ENCODE measurements around the gene TRIM33. TPM values are rescaled to one million over a fixed set of nuclear protein-coding genes. Genes with fewer than 3 reads are reported as not detected.
"Not testable (repeated sequence)": the region's sequence is repeated elsewhere in the genome, so short reads cannot be mapped to it uniquely, and the experiment has no call there.

TRIM33 gene
- total RNA-seq, 1 donor from 2014 or later = 14.5 TPM

- intact Hi-C loops (cut with DNase I) = no loop called here
- DNase-seq (ENCODE audit: missing footprints) (no peak), ATAC-seq (no peak)
Measured at GRCh38 chr1:114517348-114517747, 6.3 kb upstream of the TRIM33 start.

GRCh38 chr1:114512595-114513280, 1.7 kb upstream of the TRIM33 start:
- ATAC-seq (no peak), DNase-seq (ENCODE audit: missing footprints) (peak; percentile 33)
- intact Hi-C loops (cut with DNase I) = loop anchor here (5.0 kb wide), 3 partner anchors 70 to 165 kb away; partner anchors contain the start of gene BCAS2

GRCh38 chr1:114510274-114511031, 550 bp downstream of the TRIM33 start:
- DNase-seq (ENCODE audit: missing footprints) (no peak), ATAC-seq (peak; percentile 66)
- intact Hi-C loops (cut with DNase I) = loop anchor here (5.0 kb wide), 3 partner anchors 72 to 163 kb away; partner anchors contain the start of gene BCAS2

GRCh38 chr1:114509596-114510273, 1.3 kb downstream of the TRIM33 start:
- intact Hi-C loops (cut with DNase I) = loop anchor here (5.0 kb wide), 3 partner anchors 73 to 162 kb away; partner anchors contain the start of gene BCAS2
- no peak for DNase-seq (ENCODE audit: missing footprints)
- no peak for ATAC-seq

GRCh38 chr1:114508386-114508898, 2.6 kb downstream of the TRIM33 start:
- no peak for DNase-seq (ENCODE audit: missing footprints)
- no peak for ATAC-seq
- intact Hi-C loops (cut with DNase I) = no loop called here

- intact Hi-C loops (cut with DNase I) = no loop called here
- DNase-seq (ENCODE audit: missing footprints) = no peak
- no peak for ATAC-seq
Measured at GRCh38 chr1:114507513-114507912, 3.5 kb downstream of the TRIM33 start.

- ATAC-seq = no peak
- intact Hi-C loops (cut with DNase I) = no loop called here
- no peak for DNase-seq (ENCODE audit: missing footprints)
Measured at GRCh38 chr1:114505148-114505561, 5.8 kb downstream of the TRIM33 start.

GRCh38 chr1:114503916-114504422, 7.0 kb downstream of the TRIM33 start:
- intact Hi-C loops (cut with DNase I) = no loop called here
- DNase-seq (ENCODE audit: missing footprints) = no peak
- ATAC-seq = no peak

GRCh38 chr1:114502080-114502479, 8.9 kb downstream of the TRIM33 start:
- intact Hi-C loops (cut with DNase I) = no loop called here
- ATAC-seq (no peak), DNase-seq (ENCODE audit: missing footprints) (no peak)

- no peak for DNase-seq (ENCODE audit: missing footprints)
- intact Hi-C loops (cut with DNase I) = no loop called here
- no peak for ATAC-seq
Measured at GRCh38 chr1:114499478-114499877, 11.5 kb downstream of the TRIM33 start.

GRCh38 chr1:114496089-114496488, 14.9 kb downstream of the TRIM33 start:
- intact Hi-C loops (cut with DNase I) = no loop called here
- DNase-seq (ENCODE audit: missing footprints) (no peak), ATAC-seq (peak; percentile 52)

- DNase-seq (ENCODE audit: missing footprints) (no peak), ATAC-seq (no peak)
- intact Hi-C loops (cut with DNase I) = no loop called here
Measured at GRCh38 chr1:114495486-114495885, 15.5 kb downstream of the TRIM33 start.

GRCh38 chr1:114492978-114493377, 18.0 kb downstream of the TRIM33 start:
- ATAC-seq (no peak), DNase-seq (ENCODE audit: missing footprints) (no peak)
- intact Hi-C loops (cut with DNase I) = no loop called here

GRCh38 chr1:114490274-114490693, 20.7 kb downstream of the TRIM33 start:
- no peak for ATAC-seq

GRCh38 chr1:114488739-114489138, 22.3 kb downstream of the TRIM33 start:
- DNase-seq (ENCODE audit: missing footprints) = no peak
- intact Hi-C loops (cut with DNase I) = no loop called here
- ATAC-seq = no peak

More at GRCh38 chr1:114490274-114490693, 20.7 kb downstream of the TRIM33 start:
- intact Hi-C loops (cut with DNase I) = no loop called here
- no peak for DNase-seq (ENCODE audit: missing footprints)

GRCh38 chr1:114485286-114485685, 25.7 kb downstream of the TRIM33 start:
- intact Hi-C loops (cut with DNase I) = no loop called here
- ATAC-seq (no peak), DNase-seq (ENCODE audit: missing footprints) (no peak)

GRCh38 chr1:114482585-114482984, 28.4 kb downstream of the TRIM33 start:
- ATAC-seq = no peak
- DNase-seq (ENCODE audit: missing footprints) = no peak
- intact Hi-C loops (cut with DNase I) = no loop called here

GRCh38 chr1:114479636-114480035, 31.4 kb downstream of the TRIM33 start:
- ATAC-seq; DNase-seq (ENCODE audit: missing footprints); intact Hi-C loops (cut with DNase I): not testable (repeated sequence)

- intact Hi-C loops (cut with DNase I) = no loop called here
- DNase-seq (ENCODE audit: missing footprints) (no peak), ATAC-seq (no peak)
Measured at GRCh38 chr1:114479134-114479533, 31.9 kb downstream of the TRIM33 start.
